CD4-positive, CD25-positive, alpha-beta regulatory T cell (primary cell): Measurements from ENCODE around the gene PDE2A. TPM values are rescaled to one million over a fixed set of nuclear protein-coding genes. Genes with fewer than 3 reads are reported as not detected.

ENCODE experiments used
- ATAC-seq, 2 donors: fragments of 150-1000 bp; cut with Tn5 transposase; one replicate each; pipeline ENCODE4 v1.10.0; 2021; ENCODE audit warnings: low read depth in 2 of 2, moderate number of reproducible peaks in 2 of 2, moderate library complexity in 1 of 2
- DNase-seq, 3 donors: peaks; one replicate each; pipeline versions ENCODE4 v3.0.0 to v3.0.0-alpha.2; 2012 to 2022; ENCODE audit warnings: mixed read lengths in 1 of 3
- H3K27ac ChIP-seq: one replicate; pipeline ENCODE4 v1.7.0; 2013; ENCODE audit warnings: mild to moderate bottlenecking, low read length; ENCODE audit not compliant: insufficient read depth, poor library complexity, severe bottlenecking
- H3K27me3 ChIP-seq: one replicate; pipeline ENCODE4 v1.7.0; 2013; ENCODE audit warnings: low read length; ENCODE audit not compliant: control insufficient read depth, insufficient read depth
- H3K36me3 ChIP-seq: one replicate; pipeline ENCODE4 v1.7.0; 2013; ENCODE audit warnings: mild to moderate bottlenecking, low read length, moderate library complexity; ENCODE audit not compliant: control insufficient read depth, insufficient read depth
- H3K4me1 ChIP-seq: 2 replicates; pipeline ENCODE4 v1.7.0; 2013; ENCODE audit warnings: mild to moderate bottlenecking, low read length; ENCODE audit not compliant: insufficient read depth, control insufficient read depth, poor library complexity, severe bottlenecking
- H3K4me3 ChIP-seq: one replicate; pipeline ENCODE4 v1.7.0; 2013; ENCODE audit warnings: low read depth, mild to moderate bottlenecking, low read length, moderate library complexity
- H3K9me3 ChIP-seq, 2 experiments: 1 replicate in 1 of 2; 2 replicates in 1 of 2; pipeline ENCODE4 v1.7.0; 2013; ENCODE audit warnings: low read length in 2 of 2, mild to moderate bottlenecking in 1 of 2, moderate library complexity in 1 of 2; ENCODE audit not compliant: control insufficient read depth in 2 of 2
- H3K27ac Mint-ChIP-seq, 3 donors: one replicate each; pipeline ENCODE4 v1.8.0; 2020 to 2022; ENCODE audit warnings: mild to moderate bottlenecking in 3 of 3, mixed read lengths in 3 of 3, moderate library complexity in 2 of 3
- H3K27me3 Mint-ChIP-seq: one replicate; pipeline ENCODE4 v1.8.0; 2022; ENCODE audit warnings: mild to moderate bottlenecking, mixed read lengths
- H3K36me3 Mint-ChIP-seq: one replicate; pipeline ENCODE4 v1.8.0; 2020; ENCODE audit warnings: mixed read lengths
- H3K4me1 Mint-ChIP-seq, 4 donors: one replicate each; pipeline ENCODE4 v1.8.0; 2020 to 2022; ENCODE audit warnings: mixed read lengths in 4 of 4, mild to moderate bottlenecking in 1 of 4
- H3K4me3 Mint-ChIP-seq, 4 donors: one replicate each; pipeline ENCODE4 v1.8.0; 2020 to 2022; ENCODE audit warnings: mild to moderate bottlenecking in 4 of 4, mixed read lengths in 4 of 4, moderate library complexity in 3 of 4
- H3K9me3 Mint-ChIP-seq, 7 donors: one replicate each; pipeline ENCODE4 v1.8.0; 2020 to 2022; ENCODE audit warnings: mixed read lengths in 7 of 7, mild to moderate bottlenecking in 3 of 7, moderate library complexity in 2 of 7
- polyA plus RNA-seq, 4 donors: library from polyadenylated mRNA; unstranded; fragments of 300-500 nt; fragmentation: Illumina TruSeq; gene quantifications; one replicate each; pipeline ENCODE4 v1.2.3, GENCODE V29; 2021
- total RNA-seq: library from RNA; stranded (reverse); gene quantifications from one replicate; pipeline ENCODE4 v1.2.3, GENCODE V29; 2022

Gene PDE2A
- total and polyA plus RNA-seq, 5 donors from 2014 or later, result 6.7 TPM; not detected in 4

- peaks cover 5% of the 10 kb centered on the region for H3K4me1 ChIP-seq
- Mint-ChIP-seq H3K27me3 (peaks cover 12% of the 10 kb centered on the region), H3K36me3 (no peaks in the 10 kb centered on the region), H3K4me1 (peaks cover 0 to 23% (median 8%) of the 10 kb centered on the region in 4 donors), H3K27ac (peak overlapping the region; percentile 62 to 81 (median 75)), H3K4me3 (no peak overlapping the region), H3K9me3 (peaks cover 0 to 2% (median 0%) of the 10 kb centered on the region in 7 donors)
- peaks cover 2% of the 10 kb centered on the region for H3K27me3 ChIP-seq
- ATAC-seq (no peak), DNase-seq (no peak)
- no peak overlapping the region for H3K4me3 ChIP-seq
- H3K9me3 ChIP-seq, result no peaks in the 10 kb centered on the region
- peaks cover 3% of the 10 kb centered on the region for H3K36me3 ChIP-seq
- H3K27ac ChIP-seq, result no peak overlapping the region
Observed at GRCh38 chr11:72681226-72682153, 7.3 kb upstream of the PDE2A start.

DNA sequence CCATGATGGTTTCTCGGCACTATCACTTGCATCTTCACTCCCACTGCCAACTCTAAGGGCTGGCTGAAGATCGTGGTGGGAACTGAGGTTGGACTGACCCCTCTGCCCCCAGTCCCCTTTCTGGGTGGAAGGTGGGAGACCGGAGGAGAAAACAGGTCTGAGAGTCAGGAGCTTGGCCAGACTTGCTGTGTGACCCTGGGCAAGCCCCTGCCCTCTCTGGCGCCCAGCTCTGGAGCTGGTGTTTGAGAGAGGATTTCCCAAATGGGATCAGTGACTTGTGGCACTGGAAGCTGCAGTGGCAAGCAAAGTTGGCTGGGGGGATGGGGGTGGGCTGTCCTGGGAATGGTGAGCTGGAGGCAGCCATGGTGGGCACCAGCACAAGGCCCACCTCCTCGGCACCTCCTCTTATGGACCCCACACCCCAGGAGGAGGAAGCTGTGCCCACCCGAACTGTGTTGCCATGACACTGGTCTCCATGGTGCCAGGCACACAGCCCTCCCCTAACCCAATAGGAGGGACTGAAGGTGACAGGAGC lies 6.5 kb upstream of the PDE2A start:
- peaks cover 6% of the 10 kb centered on the region for H3K27me3 ChIP-seq
- no peak for DNase-seq
- no peak overlapping the region for H3K27ac ChIP-seq
- H3K9me3 Mint-ChIP-seq, result peaks cover 0 to 2% (median 0%) of the 10 kb centered on the region in 7 donors
- H3K36me3 Mint-ChIP-seq, result no peaks in the 10 kb centered on the region
- H3K27ac Mint-ChIP-seq, result peak overlapping the region in 1 of 3 donors; percentile 81
- H3K4me1 ChIP-seq, result peaks cover 9% of the 10 kb centered on the region
- peaks cover 16% of the 10 kb centered on the region for H3K27me3 Mint-ChIP-seq
- no peaks in the 10 kb centered on the region for H3K36me3 ChIP-seq
- H3K4me3 Mint-ChIP-seq, result no peak overlapping the region
- peaks cover 0 to 27% (median 7%) of the 10 kb centered on the region in 4 donors for H3K4me1 Mint-ChIP-seq
- ATAC-seq, result no peak
- H3K9me3 ChIP-seq, result no peaks in the 10 kb centered on the region
- no peak overlapping the region for H3K4me3 ChIP-seq

GRCh38 chr11:72679869-72680268 lies 5.6 kb upstream of the PDE2A start:
- ATAC-seq (no peak), DNase-seq (no peak)
- peaks cover 24% of the 10 kb centered on the region for H3K27me3 Mint-ChIP-seq
- Histone ChIP-seq H3K27me3 (peaks cover 10% of the 10 kb centered on the region), H3K9me3 (no peaks in the 10 kb centered on the region), H3K36me3 (no peaks in the 10 kb centered on the region), H3K4me1 (peaks cover 9% of the 10 kb centered on the region), H3K4me3 (no peak overlapping the region), H3K27ac (no peak overlapping the region)
- peak overlapping the region in 1 of 4 donors; percentile 9 for H3K4me3 Mint-ChIP-seq
- H3K4me1 Mint-ChIP-seq, result peaks cover 0 to 31% (median 7%) of the 10 kb centered on the region in 4 donors
- no peaks in the 10 kb centered on the region for H3K36me3 Mint-ChIP-seq
- peaks cover 0 to 2% (median 0%) of the 10 kb centered on the region in 7 donors for H3K9me3 Mint-ChIP-seq
- H3K27ac Mint-ChIP-seq, result no peak overlapping the region

GRCh38 chr11:72678524-72678923 lies 4.3 kb upstream of the PDE2A start:
- H3K27me3 ChIP-seq, result peaks cover 17% of the 10 kb centered on the region
- no peak overlapping the region for H3K27ac ChIP-seq
- no peak overlapping the region for H3K4me3 Mint-ChIP-seq
- peaks cover 9% of the 10 kb centered on the region for H3K4me1 ChIP-seq
- H3K9me3 Mint-ChIP-seq, result peaks cover 0 to 2% (median 0%) of the 10 kb centered on the region in 7 donors
- H3K27ac Mint-ChIP-seq, result no peak overlapping the region
- ATAC-seq (no peak), DNase-seq (no peak)
- no peaks in the 10 kb centered on the region for H3K9me3 ChIP-seq
- H3K4me1 Mint-ChIP-seq, result peaks cover 0 to 31% (median 6%) of the 10 kb centered on the region in 4 donors
- no peaks in the 10 kb centered on the region for H3K36me3 Mint-ChIP-seq
- no peaks in the 10 kb centered on the region for H3K36me3 ChIP-seq
- H3K4me3 ChIP-seq, result no peak overlapping the region
- H3K27me3 Mint-ChIP-seq, result peaks cover 32% of the 10 kb centered on the region

DNA sequence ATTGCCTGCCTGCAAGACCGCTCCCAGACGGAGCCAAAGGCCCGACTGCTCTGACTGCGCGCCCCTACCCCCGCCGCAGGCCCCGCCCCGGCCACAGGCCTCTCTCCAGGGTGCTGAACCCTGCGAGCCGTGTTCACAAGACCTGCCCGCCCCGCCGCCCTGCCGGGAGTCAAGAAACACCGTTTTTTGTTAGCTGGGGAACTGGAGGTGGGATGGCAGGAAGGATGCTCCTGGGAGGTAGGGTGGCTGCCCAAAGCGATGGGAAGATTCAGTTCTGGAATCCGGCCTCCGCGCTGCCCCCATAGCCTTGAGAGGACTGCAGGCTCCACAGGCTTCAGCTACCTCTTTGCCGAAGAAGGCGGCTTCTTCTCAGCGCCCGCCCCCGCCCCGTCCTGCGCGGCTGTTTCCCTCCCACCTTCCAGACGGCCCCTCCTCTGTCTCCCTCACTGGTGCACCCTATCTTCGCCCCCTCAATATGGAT lies 2.7 kb upstream of the PDE2A start:
- Mint-ChIP-seq H3K36me3 (no peaks in the 10 kb centered on the region), H3K4me3 (peak overlapping the region in 1 of 4 donors; percentile 26), H3K4me1 (peaks cover 0 to 31% (median 7%) of the 10 kb centered on the region in 4 donors), H3K9me3 (peaks cover 0 to 8% (median 0%) of the 10 kb centered on the region in 7 donors), H3K27me3 (peaks cover 44% of the 10 kb centered on the region), H3K27ac (no peak overlapping the region)
- DNase-seq (peak; percentile 19 to 63 (median 40)), ATAC-seq (peak; percentile 50 to 69)
- Histone ChIP-seq H3K4me1 (peaks cover 9% of the 10 kb centered on the region), H3K27ac (no peak overlapping the region), H3K36me3 (no peaks in the 10 kb centered on the region), H3K4me3 (no peak overlapping the region), H3K9me3 (no peaks in the 10 kb centered on the region), H3K27me3 (peaks cover 25% of the 10 kb centered on the region)

GRCh38 chr11:72675221-72675620 lies 999 bp upstream of the PDE2A start:
- peaks cover 9% of the 10 kb centered on the region for H3K4me1 ChIP-seq
- DNase-seq (no peak), ATAC-seq (no peak)
- peaks cover 0 to 30% (median 7%) of the 10 kb centered on the region in 4 donors for H3K4me1 Mint-ChIP-seq
- no peak overlapping the region for H3K4me3 ChIP-seq
- H3K9me3 ChIP-seq, result no peaks in the 10 kb centered on the region
- H3K27me3 Mint-ChIP-seq, result peaks cover 54% of the 10 kb centered on the region
- H3K27ac Mint-ChIP-seq, result peak overlapping the region in 1 of 3 donors; percentile 32
- no peak overlapping the region for H3K27ac ChIP-seq
- no peak overlapping the region for H3K4me3 Mint-ChIP-seq
- H3K27me3 ChIP-seq, result peaks cover 32% of the 10 kb centered on the region
- H3K36me3 ChIP-seq, result no peaks in the 10 kb centered on the region
- H3K9me3 Mint-ChIP-seq, result peaks cover 0 to 8% (median 0%) of the 10 kb centered on the region in 7 donors
- H3K36me3 Mint-ChIP-seq, result no peaks in the 10 kb centered on the region

DNA sequence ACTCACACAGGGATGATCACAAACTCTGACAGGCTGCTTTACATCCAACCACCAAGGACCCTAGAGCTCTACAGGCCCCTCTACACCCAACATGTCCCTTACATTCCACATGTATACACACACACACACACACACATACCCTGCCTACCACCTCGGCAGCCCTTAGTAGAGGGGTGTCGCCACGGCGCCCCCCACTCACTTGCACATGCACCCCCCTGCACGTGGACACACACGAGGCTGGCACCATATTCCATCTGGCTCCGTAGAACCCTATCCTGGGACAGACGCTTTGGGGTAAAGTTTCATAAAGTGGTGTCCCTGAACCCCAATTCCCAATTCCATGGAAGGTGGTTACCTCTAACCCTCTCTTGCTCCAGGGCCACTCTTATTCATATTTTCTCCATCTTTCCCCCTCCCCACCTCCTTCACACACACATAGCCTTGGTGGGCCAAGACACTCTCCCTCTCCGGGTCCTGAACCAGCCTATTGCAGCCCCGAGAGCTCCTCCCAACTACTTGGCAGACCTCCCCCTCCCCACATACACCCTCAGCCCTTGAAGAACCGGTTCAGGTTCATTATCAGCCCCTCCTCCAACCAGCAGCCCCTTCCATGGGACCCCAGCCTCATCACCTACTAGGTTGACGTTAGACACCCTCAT lies 809 bp downstream of the PDE2A start:
- peaks cover 12% of the 10 kb centered on the region for H3K4me1 ChIP-seq
- ATAC-seq (no peak), DNase-seq (no peak)
- Mint-ChIP-seq H3K27me3 (peaks cover 53% of the 10 kb centered on the region), H3K4me1 (peaks cover 0 to 27% (median 8%) of the 10 kb centered on the region in 4 donors), H3K27ac (no peak overlapping the region), H3K36me3 (no peaks in the 10 kb centered on the region), H3K4me3 (no peak overlapping the region), H3K9me3 (peaks cover 0 to 7% (median 0%) of the 10 kb centered on the region in 7 donors)
- H3K4me3 ChIP-seq, result no peak overlapping the region
- H3K36me3 ChIP-seq, result no peaks in the 10 kb centered on the region
- peaks cover 38% of the 10 kb centered on the region for H3K27me3 ChIP-seq
- no peaks in the 10 kb centered on the region for H3K9me3 ChIP-seq
- H3K27ac ChIP-seq, result no peak overlapping the region
